GM12878 (cell line): Measurements from ENCODE around the gene MT1X.

Source experiments
- EP300 ChIP-seq, 2 experiments: fragments of 150-350 bp in 1 of 2; IDR thresholded peaks; 2 replicates each; pipeline ENCODE4 v1.6.1; 2011 to 2012; ENCODE audit warnings: low read depth in 2 of 2, low read length in 2 of 2, borderline replicate concordance in 1 of 2, improper control_type of control experiment in 1 of 2, inconsistent platforms in 1 of 2; ENCODE audit not compliant: control insufficient read depth in 1 of 2
- POLR2A ChIP-seq: IDR thresholded peaks from 2 replicates; pipeline ENCODE4 v1.6.1; 2011; ENCODE audit warnings: low read depth, mild to moderate bottlenecking, low read length
- SP1 ChIP-seq: IDR thresholded peaks from one replicate; pipeline ENCODE4 v1.6.1; 2011; ENCODE audit warnings: low read depth, low read length
- SUPT20H ChIP-seq: IDR thresholded peaks from 2 replicates; pipeline ENCODE4 v1.6.1; 2011; ENCODE audit warnings: low read depth, mild to moderate bottlenecking, low read length, moderate library complexity, borderline replicate concordance; ENCODE audit not compliant: control insufficient read depth
- ZNF24 ChIP-seq: fragments of 450-650 bp; IDR thresholded peaks from 2 replicates; pipeline ENCODE4 v1.6.1; 2017; ENCODE audit warnings: antibody characterized with exemption, mild to moderate bottlenecking
- TF ChIP-seq, protein P1 (sequence below), 3 experiments: IDR thresholded peaks in 2 of 3; conservative IDR thresholded peaks in 1 of 3; 2 replicates each; pipeline ENCODE4 v1.5.1; 2011; ENCODE audit warnings: low read depth in 3 of 3, low read length in 3 of 3, mild to moderate bottlenecking in 3 of 3, control low read depth in 2 of 3, moderate library complexity in 2 of 3, inconsistent platforms in 1 of 3, mixed read lengths in 1 of 3; ENCODE audit not compliant: control insufficient read depth in 2 of 3, insufficient read depth in 1 of 3; ENCODE audit errors: extremely low read depth in 1 of 3
- TF ChIP-seq, protein P2 (sequence below): fragments of 450-650 bp; formaldehyde crosslinking; IDR thresholded peaks from 2 replicates; pipeline ENCODE4 v1.4.0; 2020; ENCODE audit warnings: mild to moderate bottlenecking, moderate library complexity

DNA sequence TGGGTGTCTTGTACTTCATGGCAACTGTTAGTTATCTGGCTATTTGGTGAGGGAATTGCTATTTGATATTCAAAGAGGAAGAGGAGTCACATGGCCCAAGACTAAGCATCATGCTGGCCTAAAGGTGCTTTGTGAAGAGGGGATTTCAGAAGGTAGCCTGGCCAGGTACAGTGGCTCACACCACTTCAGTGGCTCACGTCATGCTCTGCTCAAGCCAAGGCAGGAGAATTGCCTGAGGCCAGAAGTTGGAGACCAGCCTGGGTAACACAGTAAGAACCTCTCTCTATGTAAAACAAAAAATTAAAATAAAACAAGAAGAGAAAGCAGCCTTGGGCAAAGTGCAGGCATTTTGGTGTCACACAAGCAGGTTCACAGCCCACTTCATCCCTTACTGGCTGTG is 37.0 kb upstream of the MT1X start:
- TF ChIP-seq SUPT20H (no peak), POLR2A (no peak), SP1 (no peak), EP300 (IDR thresholded peaks at IDR 0.05; ENCODE audit: borderline replicate concordance in 1 of 2, control insufficient read depth in 1 of 2, low read depth in 2 of 2, low read length in 2 of 2) (no peak), ZNF24 (no peak)
- TF ChIP-seq, protein P1, sequence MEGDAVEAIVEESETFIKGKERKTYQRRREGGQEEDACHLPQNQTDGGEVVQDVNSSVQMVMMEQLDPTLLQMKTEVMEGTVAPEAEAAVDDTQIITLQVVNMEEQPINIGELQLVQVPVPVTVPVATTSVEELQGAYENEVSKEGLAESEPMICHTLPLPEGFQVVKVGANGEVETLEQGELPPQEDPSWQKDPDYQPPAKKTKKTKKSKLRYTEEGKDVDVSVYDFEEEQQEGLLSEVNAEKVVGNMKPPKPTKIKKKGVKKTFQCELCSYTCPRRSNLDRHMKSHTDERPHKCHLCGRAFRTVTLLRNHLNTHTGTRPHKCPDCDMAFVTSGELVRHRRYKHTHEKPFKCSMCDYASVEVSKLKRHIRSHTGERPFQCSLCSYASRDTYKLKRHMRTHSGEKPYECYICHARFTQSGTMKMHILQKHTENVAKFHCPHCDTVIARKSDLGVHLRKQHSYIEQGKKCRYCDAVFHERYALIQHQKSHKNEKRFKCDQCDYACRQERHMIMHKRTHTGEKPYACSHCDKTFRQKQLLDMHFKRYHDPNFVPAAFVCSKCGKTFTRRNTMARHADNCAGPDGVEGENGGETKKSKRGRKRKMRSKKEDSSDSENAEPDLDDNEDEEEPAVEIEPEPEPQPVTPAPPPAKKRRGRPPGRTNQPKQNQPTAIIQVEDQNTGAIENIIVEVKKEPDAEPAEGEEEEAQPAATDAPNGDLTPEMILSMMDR (IDR thresholded peaks at IDR 0.05 in 2 of 3, conservative IDR thresholded peaks at IDR 0.05 in 1 of 3; ENCODE audit: control insufficient read depth in 2 of 3, extremely low read depth in 1 of 3, insufficient read depth in 1 of 3, low read depth in 3 of 3, low read length in 3 of 3): no peak
- TF ChIP-seq, protein P2, sequence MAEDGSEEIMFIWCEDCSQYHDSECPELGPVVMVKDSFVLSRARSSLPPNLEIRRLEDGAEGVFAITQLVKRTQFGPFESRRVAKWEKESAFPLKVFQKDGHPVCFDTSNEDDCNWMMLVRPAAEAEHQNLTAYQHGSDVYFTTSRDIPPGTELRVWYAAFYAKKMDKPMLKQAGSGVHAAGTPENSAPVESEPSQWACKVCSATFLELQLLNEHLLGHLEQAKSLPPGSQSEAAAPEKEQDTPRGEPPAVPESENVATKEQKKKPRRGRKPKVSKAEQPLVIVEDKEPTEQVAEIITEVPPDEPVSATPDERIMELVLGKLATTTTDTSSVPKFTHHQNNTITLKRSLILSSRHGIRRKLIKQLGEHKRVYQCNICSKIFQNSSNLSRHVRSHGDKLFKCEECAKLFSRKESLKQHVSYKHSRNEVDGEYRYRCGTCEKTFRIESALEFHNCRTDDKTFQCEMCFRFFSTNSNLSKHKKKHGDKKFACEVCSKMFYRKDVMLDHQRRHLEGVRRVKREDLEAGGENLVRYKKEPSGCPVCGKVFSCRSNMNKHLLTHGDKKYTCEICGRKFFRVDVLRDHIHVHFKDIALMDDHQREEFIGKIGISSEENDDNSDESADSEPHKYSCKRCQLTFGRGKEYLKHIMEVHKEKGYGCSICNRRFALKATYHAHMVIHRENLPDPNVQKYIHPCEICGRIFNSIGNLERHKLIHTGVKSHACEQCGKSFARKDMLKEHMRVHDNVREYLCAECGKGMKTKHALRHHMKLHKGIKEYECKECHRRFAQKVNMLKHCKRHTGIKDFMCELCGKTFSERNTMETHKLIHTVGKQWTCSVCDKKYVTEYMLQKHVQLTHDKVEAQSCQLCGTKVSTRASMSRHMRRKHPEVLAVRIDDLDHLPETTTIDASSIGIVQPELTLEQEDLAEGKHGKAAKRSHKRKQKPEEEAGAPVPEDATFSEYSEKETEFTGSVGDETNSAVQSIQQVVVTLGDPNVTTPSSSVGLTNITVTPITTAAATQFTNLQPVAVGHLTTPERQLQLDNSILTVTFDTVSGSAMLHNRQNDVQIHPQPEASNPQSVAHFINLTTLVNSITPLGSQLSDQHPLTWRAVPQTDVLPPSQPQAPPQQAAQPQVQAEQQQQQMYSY (CRISPR knock-in tag): no peak
